CD14-positive monocyte (primary cell): ENCODE data around the gene GRXCR2. TPM values are rescaled to one million over a fixed set of nuclear protein-coding genes. Genes with fewer than 3 reads are reported as not detected.

Source experiments
- DNase-seq, 3 donors: peaks; one replicate each; pipeline ENCODE4 v3.0.0-alpha.2; 2011 to 2022
- H2AFZ ChIP-seq: 2 replicates; pipeline ENCODE4 v1.6.0; 2012; ENCODE audit warnings: mild to moderate bottlenecking, low read depth, low read length, inconsistent platforms; ENCODE audit not compliant: insufficient read depth, poor library complexity, severe bottlenecking
- H3K27ac ChIP-seq, 2 donors: 1 replicate in 1 of 2; 2 replicates in 1 of 2; pipeline ENCODE4 v1.5.1; 2012 to 2013; ENCODE audit warnings: low read length in 2 of 2, control low read depth in 1 of 2, inconsistent platforms in 1 of 2, low read depth in 1 of 2, mild to moderate bottlenecking in 1 of 2
- H3K27me3 ChIP-seq, 2 donors: one replicate each; pipeline versions ENCODE4 v1.6.0 to v1.6.1; 2011 to 2013; ENCODE audit warnings: low read length in 2 of 2; ENCODE audit not compliant: control insufficient read depth in 2 of 2, insufficient read depth in 2 of 2
- H3K36me3 ChIP-seq, 2 donors: replicated peaks in 1 of 2; 1 replicate in 1 of 2; 2 replicates in 1 of 2; pipeline versions ENCODE4 v1.5.1 to v1.6.1; 2012 to 2013; ENCODE audit warnings: low read length in 2 of 2, control low read depth in 1 of 2, inconsistent platforms in 1 of 2, mild to moderate bottlenecking in 1 of 2; ENCODE audit not compliant: insufficient read depth in 2 of 2, control insufficient read depth in 1 of 2
- H3K4me1 ChIP-seq, 2 donors: 1 replicate in 1 of 2; 2 replicates in 1 of 2; pipeline versions ENCODE4 v1.5.1 to v1.6.1; 2012 to 2013; ENCODE audit warnings: low read length in 2 of 2, control low read depth in 1 of 2, inconsistent platforms in 1 of 2, mild to moderate bottlenecking in 1 of 2, moderate library complexity in 1 of 2; ENCODE audit not compliant: insufficient read depth in 2 of 2, control insufficient read depth in 1 of 2
- H3K4me2 ChIP-seq: replicated peaks from 2 replicates; pipeline ENCODE3; 2012; ENCODE audit warnings: low read length, moderate library complexity, mild to moderate bottlenecking; ENCODE audit not compliant: poor library complexity, severe bottlenecking; ENCODE audit errors: extremely low read depth
- H3K4me3 ChIP-seq, 3 experiments: fragments of 200-600 bp in 1 of 3; sonication (generic) in 1 of 3; replicated peaks in 1 of 3; 1 replicate in 2 of 3; 2 replicates in 1 of 3; pipeline ENCODE4 v1.5.1; 2011 to 2013; ENCODE audit warnings: low read length in 3 of 3, mild to moderate bottlenecking in 3 of 3, control low read depth in 2 of 3, low read depth in 2 of 3, inconsistent platforms in 1 of 3, moderate library complexity in 1 of 3
- H3K79me2 ChIP-seq: 2 replicates; pipeline ENCODE4 v1.6.0; 2012; ENCODE audit warnings: mild to moderate bottlenecking, control low read depth, inconsistent platforms, low read length, moderate library complexity; ENCODE audit not compliant: insufficient read depth
- H3K9ac ChIP-seq: 2 replicates; pipeline ENCODE4 v1.6.0; 2017; ENCODE audit warnings: low read length, mild to moderate bottlenecking; ENCODE audit not compliant: insufficient read depth, poor library complexity, severe bottlenecking
- H3K9me3 ChIP-seq, 2 donors: replicated peaks in 1 of 2; 1 replicate in 1 of 2; 2 replicates in 1 of 2; pipeline versions ENCODE4 v1.5.1 to v1.6.1; 2012 to 2013; ENCODE audit warnings: low read length in 2 of 2, control low read depth in 1 of 2; ENCODE audit not compliant: control insufficient read depth in 1 of 2, insufficient read depth in 1 of 2
- H4K20me1 ChIP-seq: 2 replicates; pipeline ENCODE4 v1.6.0; 2012; ENCODE audit warnings: mild to moderate bottlenecking, low read length, control low read depth, moderate library complexity; ENCODE audit not compliant: insufficient read depth
- H3K27ac Mint-ChIP-seq, 7 donors: one replicate each; pipeline ENCODE4 v1.8.0; 2020; ENCODE audit warnings: mild to moderate bottlenecking in 7 of 7, mixed read lengths in 7 of 7, moderate library complexity in 6 of 7, inconsistent platforms in 2 of 7
- H3K27me3 Mint-ChIP-seq, 3 donors: one replicate each; pipeline ENCODE4 v1.8.0; 2021 to 2022; ENCODE audit warnings: low read depth in 3 of 3, mild to moderate bottlenecking in 3 of 3, mixed read lengths in 3 of 3, moderate library complexity in 3 of 3, inconsistent platforms in 1 of 3
- H3K36me3 Mint-ChIP-seq, 2 donors: one replicate each; pipeline ENCODE4 v1.8.0; 2020; ENCODE audit warnings: mixed read lengths in 2 of 2, inconsistent platforms in 1 of 2, mild to moderate bottlenecking in 1 of 2
- H3K4me1 Mint-ChIP-seq: one replicate; pipeline ENCODE4 v1.8.0; 2020; ENCODE audit warnings: mild to moderate bottlenecking, mixed read lengths
- H3K4me3 Mint-ChIP-seq, 2 donors: one replicate each; pipeline ENCODE4 v1.8.0; 2020; ENCODE audit warnings: mild to moderate bottlenecking in 2 of 2, mixed read lengths in 2 of 2, moderate library complexity in 1 of 2
- H3K9me3 Mint-ChIP-seq, 7 donors: one replicate each; pipeline ENCODE4 v1.8.0; 2020 to 2022; ENCODE audit warnings: mixed read lengths in 7 of 7, mild to moderate bottlenecking in 6 of 7, moderate library complexity in 6 of 7, inconsistent platforms in 2 of 7
- CTCF ChIP-seq: fragments of 200-600 bp; IDR thresholded peaks from one replicate; pipeline ENCODE4 v1.8.0; 2022; ENCODE audit warnings: antibody characterized with exemption, mild to moderate bottlenecking
- WGBS: methylation state at CpG from one replicate; pipeline ENCODE4 v1.1.5; 2013; ENCODE audit warnings: missing lambda C conversion rate; ENCODE audit not compliant: insufficient coverage; 5-methylcytosine and 5-hydroxymethylcytosine counted together
- intact Hi-C, 2 donors: fragments of 100-400 bp; cut with micrococcal nuclease; formaldehyde crosslinking; loops; one replicate each; pipeline versions ENCODE4 v1.15.0 to v1.15.1; 2023
- polyA plus RNA-seq, 3 donors: library from polyadenylated mRNA; depleted of rRNA in 1 of 3; unstranded in 2 of 3; stranded (reverse) in 1 of 3; fragments of 300-500 nt in 2 of 3; fragments of >200 nt in 1 of 3; fragmentation: Illumina TruSeq in 2 of 3; gene quantifications; 1 replicate in 2 of 3; 2 replicates in 1 of 3; pipeline ENCODE4 v1.2.3, GENCODE V29; 2012 to 2021

GRXCR2 gene
- polyA plus RNA-seq, 3 donors, result not detected

GRCh38 chr5:145917288-145917687, 44.5 kb upstream of the GRXCR2 start:
- peaks cover 0 to 4% (median 1%) of the 10 kb centered on the region in 3 donors for H3K27me3 Mint-ChIP-seq
- Histone ChIP-seq H3K36me3 (no peaks in the 10 kb centered on the region), H3K4me3 (no peak overlapping the region), H3K4me1 (no peaks in the 10 kb centered on the region), H4K20me1 (no peaks in the 10 kb centered on the region), H3K27ac (no peak overlapping the region), H3K4me2 (no peak overlapping the region), H3K9me3 (no peaks in the 10 kb centered on the region), H2AFZ (no peak overlapping the region), H3K79me2 (no peaks in the 10 kb centered on the region), H3K27me3 (peaks cover 0 to 3% of the 10 kb centered on the region in 2 donors), H3K9ac (no peak overlapping the region)
- no peak overlapping the region for H3K4me3 Mint-ChIP-seq
- intact Hi-C loops, result no loop called here
- no peak for TF ChIP-seq CTCF
- H3K36me3 Mint-ChIP-seq, result no peaks in the 10 kb centered on the region
- no peak for DNase-seq
- H3K9me3 Mint-ChIP-seq, result peaks cover 0 to 1% (median 0%) of the 10 kb centered on the region in 7 donors
- H3K4me1 Mint-ChIP-seq, result no peaks in the 10 kb centered on the region
- H3K27ac Mint-ChIP-seq, result no peak overlapping the region

GRCh38 chr5:145915970-145916638, 43.3 kb upstream of the GRXCR2 start:
- Histone ChIP-seq H2AFZ (no peak overlapping the region), H3K4me1 (no peaks in the 10 kb centered on the region), H3K4me2 (no peak overlapping the region), H3K36me3 (no peaks in the 10 kb centered on the region), H3K4me3 (no peak overlapping the region), H3K9me3 (no peaks in the 10 kb centered on the region), H3K9ac (no peak overlapping the region), H4K20me1 (no peaks in the 10 kb centered on the region), H3K27me3 (no peaks in the 10 kb centered on the region), H3K79me2 (no peaks in the 10 kb centered on the region), H3K27ac (no peak overlapping the region)
- H3K27ac Mint-ChIP-seq, result no peak overlapping the region
- no peak overlapping the region for H3K4me3 Mint-ChIP-seq
- WGBS, result 94% methylated on average over 7 of the region's 7 CpGs
- TF ChIP-seq CTCF, result no peak
- peaks cover 0 to 6% (median 1%) of the 10 kb centered on the region in 3 donors for H3K27me3 Mint-ChIP-seq
- intact Hi-C loops, result no loop called here
- peaks cover 0 to 1% (median 0%) of the 10 kb centered on the region in 7 donors for H3K9me3 Mint-ChIP-seq
- no peaks in the 10 kb centered on the region for H3K36me3 Mint-ChIP-seq
- no peaks in the 10 kb centered on the region for H3K4me1 Mint-ChIP-seq
- no peak for DNase-seq
